ENCODE measurements around the gene DAB2IP. TPM values are rescaled to one million over a fixed set of nuclear protein-coding genes. Genes with fewer than 3 reads are reported as not detected.

DAB2IP gene
- total RNA-seq, 1 experiment from 2014 or later: 52.6 TPM

- no peak for TF ChIP-seq ZBTB43 (CRISPR knock-in tag; IDR thresholded peaks at IDR 0.05)
- DNase-seq (ENCODE audit: low spot score) (no peak), ATAC-seq (no peak)
- Mint-ChIP-seq H3K27ac (no peak overlapping the region), H3K9me3 (no peaks in the 10 kb centered on the region), H3K4me1 (peaks cover 31% of the 10 kb centered on the region), H3K36me3 (peaks cover 34% of the 10 kb centered on the region), H3K27me3 (ENCODE audit: low read depth) (no peaks in the 10 kb centered on the region), H3K4me3 (no peak overlapping the region)
- CTCF ChIA-PET: no interaction called here
- POLR2A ChIA-PET: no interaction called here
Observed at GRCh38 chr9:121781145-121781548, 129.7 kb downstream of the DAB2IP start.

- CTCF ChIA-PET: no interaction called here
- H3K4me1 Mint-ChIP-seq: peaks cover 36% of the 10 kb centered on the region
- no peaks in the 10 kb centered on the region for H3K27me3 Mint-ChIP-seq (ENCODE audit: low read depth)
- H3K4me3 Mint-ChIP-seq: no peak overlapping the region
- DNase-seq (ENCODE audit: low spot score) (no peak), ATAC-seq (no peak)
- TF ChIP-seq ZNF396 (CRISPR knock-in tag; IDR thresholded peaks at IDR 0.05; ENCODE audit: borderline replicate concordance) (no peak), ZNF671 (CRISPR knock-in tag; IDR thresholded peaks at IDR 0.05) (no peak), ZNF423 (CRISPR knock-in tag; IDR thresholded peaks at IDR 0.05) (no peak), ZNF138 (CRISPR knock-in tag; conservative IDR thresholded peaks at IDR 0.05) (no peak), GTF2I (CRISPR knock-in tag; conservative IDR thresholded peaks at IDR 0.05) (no peak), GABPB1 (CRISPR knock-in tag; IDR thresholded peaks at IDR 0.05) (no peak)
- TF ChIP-seq, protein P1, sequence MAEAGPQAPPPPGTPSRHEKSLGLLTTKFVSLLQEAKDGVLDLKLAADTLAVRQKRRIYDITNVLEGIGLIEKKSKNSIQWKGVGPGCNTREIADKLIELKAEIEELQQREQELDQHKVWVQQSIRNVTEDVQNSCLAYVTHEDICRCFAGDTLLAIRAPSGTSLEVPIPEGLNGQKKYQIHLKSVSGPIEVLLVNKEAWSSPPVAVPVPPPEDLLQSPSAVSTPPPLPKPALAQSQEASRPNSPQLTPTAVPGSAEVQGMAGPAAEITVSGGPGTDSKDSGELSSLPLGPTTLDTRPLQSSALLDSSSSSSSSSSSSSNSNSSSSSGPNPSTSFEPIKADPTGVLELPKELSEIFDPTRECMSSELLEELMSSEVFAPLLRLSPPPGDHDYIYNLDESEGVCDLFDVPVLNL (CRISPR knock-in tag; IDR thresholded peaks at IDR 0.05; ENCODE audit: borderline replicate concordance, low read depth): no peak
- TF ChIP-seq, protein P2, sequence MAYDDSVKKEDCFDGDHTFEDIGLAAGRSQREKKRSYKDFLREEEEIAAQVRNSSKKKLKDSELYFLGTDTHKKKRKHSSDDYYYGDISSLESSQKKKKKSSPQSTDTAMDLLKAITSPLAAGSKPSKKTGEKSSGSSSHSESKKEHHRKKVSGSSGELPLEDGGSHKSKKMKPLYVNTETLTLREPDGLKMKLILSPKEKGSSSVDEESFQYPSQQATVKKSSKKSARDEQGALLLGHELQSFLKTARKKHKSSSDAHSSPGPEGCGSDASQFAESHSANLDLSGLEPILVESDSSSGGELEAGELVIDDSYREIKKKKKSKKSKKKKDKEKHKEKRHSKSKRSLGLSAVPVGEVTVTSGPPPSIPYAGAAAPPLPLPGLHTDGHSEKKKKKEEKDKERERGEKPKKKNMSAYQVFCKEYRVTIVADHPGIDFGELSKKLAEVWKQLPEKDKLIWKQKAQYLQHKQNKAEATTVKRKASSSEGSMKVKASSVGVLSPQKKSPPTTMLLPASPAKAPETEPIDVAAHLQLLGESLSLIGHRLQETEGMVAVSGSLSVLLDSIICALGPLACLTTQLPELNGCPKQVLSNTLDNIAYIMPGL (CRISPR knock-in tag; IDR thresholded peaks at IDR 0.05): no peak
- TF ChIP-seq, protein P3, sequence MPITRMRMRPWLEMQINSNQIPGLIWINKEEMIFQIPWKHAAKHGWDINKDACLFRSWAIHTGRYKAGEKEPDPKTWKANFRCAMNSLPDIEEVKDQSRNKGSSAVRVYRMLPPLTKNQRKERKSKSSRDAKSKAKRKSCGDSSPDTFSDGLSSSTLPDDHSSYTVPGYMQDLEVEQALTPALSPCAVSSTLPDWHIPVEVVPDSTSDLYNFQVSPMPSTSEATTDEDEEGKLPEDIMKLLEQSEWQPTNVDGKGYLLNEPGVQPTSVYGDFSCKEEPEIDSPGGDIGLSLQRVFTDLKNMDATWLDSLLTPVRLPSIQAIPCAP (CRISPR knock-in tag; IDR thresholded peaks at IDR 0.05): no peak
- no peak overlapping the region for H3K27ac Mint-ChIP-seq
- no peaks in the 10 kb centered on the region for H3K9me3 Mint-ChIP-seq
- H3K36me3 Mint-ChIP-seq: peaks cover 29% of the 10 kb centered on the region
- POLR2A ChIA-PET: no interaction called here
Observed at GRCh38 chr9:121781701-121782464, 130.4 kb downstream of the DAB2IP start.

- Mint-ChIP-seq H3K27me3 (ENCODE audit: low read depth) (no peaks in the 10 kb centered on the region), H3K4me3 (no peak overlapping the region), H3K27ac (no peak overlapping the region), H3K4me1 (peaks cover 36% of the 10 kb centered on the region), H3K9me3 (no peaks in the 10 kb centered on the region), H3K36me3 (peaks cover 25% of the 10 kb centered on the region)
- ChIA-PET CTCF (interaction anchor here (1.1 kb wide), 1 partner anchor 203 kb away, joined by 3 read pairs; no protein-coding TSS in a partner anchor), POLR2A (no interaction called here)
- DNase-seq (ENCODE audit: low spot score): no peak
- ATAC-seq: no peak
- TF ChIP-seq ZNF219 (CRISPR knock-in tag; IDR thresholded peaks at IDR 0.05; ENCODE audit: borderline replicate concordance) (no peak), ESRRA (CRISPR knock-in tag; IDR thresholded peaks at IDR 0.05; ENCODE audit: borderline replicate concordance) (no peak), CREB1 (CRISPR knock-in tag; IDR thresholded peaks at IDR 0.05) (no peak), MLX (CRISPR knock-in tag; IDR thresholded peaks at IDR 0.05) (no peak), ZNF671 (CRISPR knock-in tag; IDR thresholded peaks at IDR 0.05) (no peak), STAT6 (CRISPR knock-in tag; conservative IDR thresholded peaks at IDR 0.05; ENCODE audit: low read depth) (no peak), ATF2 (CRISPR knock-in tag; IDR thresholded peaks at IDR 0.05; ENCODE audit: borderline replicate concordance, low read depth) (no peak)
- TF ChIP-seq, protein P2 (CRISPR knock-in tag; IDR thresholded peaks at IDR 0.05): no peak
- TF ChIP-seq, protein P4, sequence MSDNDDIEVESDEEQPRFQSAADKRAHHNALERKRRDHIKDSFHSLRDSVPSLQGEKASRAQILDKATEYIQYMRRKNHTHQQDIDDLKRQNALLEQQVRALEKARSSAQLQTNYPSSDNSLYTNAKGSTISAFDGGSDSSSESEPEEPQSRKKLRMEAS (CRISPR knock-in tag; IDR thresholded peaks at IDR 0.05): no peak
Observed at GRCh38 chr9:121782514-121783110, 131.2 kb downstream of the DAB2IP start.
